ENCODE measurements around the gene MC1R.

GRCh38 chr16:89955001-89955685, 36.5 kb downstream of the MC1R start:
- TF ChIP-seq CTCF (conservative IDR thresholded peaks at IDR 0.05; ENCODE audit: low read depth in 2 of 2) (no peak), POLR2AphosphoS5 (IDR thresholded peaks at IDR 0.05; ENCODE audit: low read depth) (no peak), EZH2phosphoT487 (IDR thresholded peaks at IDR 0.05; ENCODE audit: unreplicated experiment) (no peak), EZH2 (IDR thresholded peaks at IDR 0.05; ENCODE audit: low read depth, unreplicated experiment) (no peak), REST (IDR thresholded peaks at IDR 0.05; ENCODE audit: unreplicated experiment) (no peak), NANOG (IDR thresholded peaks at IDR 0.05; ENCODE audit: borderline replicate concordance) (no peak), ZNF331 (CRISPR knock-in tag; IDR thresholded peaks at IDR 0.05; ENCODE audit: low read depth) (no peak), JUNB (IDR thresholded peaks at IDR 0.05; ENCODE audit: unreplicated experiment) (no peak)

Data from GM23338 (cell line).